Gastrocnemius medialis (tissue), 4 donors: ENCODE data around the gene CYP3A4. TPM values are rescaled to one million over a fixed set of nuclear protein-coding genes. Genes with fewer than 3 reads are reported as not detected.
"Not testable (repeated sequence)": the region's sequence is repeated elsewhere in the genome, so short reads cannot be mapped to it uniquely, and the experiment has no call there.

Experiments used
- ATAC-seq, 2 donors: fragments of 150-250 bp; one replicate each; pipeline ENCODE4 v1.9.1; 2016
- DNase-seq, 2 donors: peaks; one replicate each; pipeline ENCODE4 v3.0.0-alpha.2; 2019
- H3K27ac ChIP-seq, 4 donors: fragments of 200-600 bp; sonication (generic); 1 replicate in 1 of 4; 2 replicates in 3 of 4; pipeline ENCODE4 v1.5.1; 2016 to 2018; ENCODE audit warnings: mild to moderate bottlenecking in 2 of 4, moderate library complexity in 1 of 4
- H3K27me3 ChIP-seq, 3 donors: fragments of 200-600 bp; sonication (generic) in 2 of 3; 1 replicate in 1 of 3; 2 replicates in 2 of 3; pipeline versions ENCODE4 v1.5.1 to v1.6.0; 2016 to 2019; ENCODE audit warnings: mild to moderate bottlenecking in 1 of 3, moderate library complexity in 1 of 3
- H3K36me3 ChIP-seq, 2 donors: fragments of 200-600 bp; sonication (generic) in 1 of 2; one replicate each; pipeline ENCODE4 v1.5.1; 2017 to 2018
- H3K4me1 ChIP-seq, 2 donors: fragments of 200-600 bp; sonication (generic) in 1 of 2; one replicate each; pipeline ENCODE4 v1.5.1; 2016 to 2017; ENCODE audit warnings: mild to moderate bottlenecking in 2 of 2
- H3K4me3 ChIP-seq, 4 donors: fragments of 200-600 bp; sonication (generic) in 3 of 4; 1 replicate in 1 of 4; 2 replicates in 3 of 4; pipeline ENCODE4 v1.5.1; 2016 to 2019; ENCODE audit warnings: mild to moderate bottlenecking in 2 of 4
- H3K9me3 ChIP-seq, 3 donors: fragments of 200-600 bp; sonication (generic) in 2 of 3; 1 replicate in 1 of 3; 2 replicates in 2 of 3; pipeline ENCODE4 v1.5.1; 2016 to 2019
- CTCF ChIP-seq, 5 experiments: fragments of 450-650 bp in 3 of 5; fragments of 200-600 bp in 2 of 5; sonication (generic) in 2 of 5; IDR thresholded peaks in 4 of 5; conservative IDR thresholded peaks in 1 of 5; 1 replicate in 4 of 5; 2 replicates in 1 of 5; pipeline ENCODE4 v1.5.1; 2016 to 2019; ENCODE audit warnings: antibody characterized with exemption in 5 of 5, mild to moderate bottlenecking in 3 of 5, moderate library complexity in 3 of 5
- POLR2A ChIP-seq, 2 donors: fragments of 450-650 bp; IDR thresholded peaks; one replicate each; pipeline ENCODE4 v1.6.1; 2017; ENCODE audit warnings: antibody characterized with exemption in 2 of 2, mild to moderate bottlenecking in 2 of 2, moderate library complexity in 2 of 2
- in situ Hi-C, 4 donors: fragments of 200-750 bp; cut with MboI; loops; one replicate each; pipeline versions ENCODE4 v1.15.0 to v1.8.0; 2017; ENCODE audit warnings: low sequenced_read_pairs in 4 of 4
- intact Hi-C: fragments of 100-400 bp; cut with DNase I; formaldehyde crosslinking; loops from one replicate; pipeline ENCODE4 v1.15.1; 2023; ENCODE audit warnings: low total_unique reads
- total RNA-seq, 4 donors: library from RNA; depleted of rRNA; stranded (reverse); fragments of >200 nt; gene quantifications; one replicate each; pipeline versions ENCODE4 v1.1.0 to v1.2.3, GENCODE V29; 2016

The CYP3A4 gene
- total RNA-seq, 4 donors from 2014 or later, result 0.71 to 107 (median 2.2) TPM; not detected in 1

GRCh38 chr7:99764478-99764877 lies 19.5 kb downstream of the CYP3A4 start:
- ATAC-seq, result no peak
- no peak for DNase-seq
- H3K27me3 ChIP-seq, result no peaks in the 10 kb centered on the region
- no peak overlapping the region for H3K4me3 ChIP-seq
- no peaks in the 10 kb centered on the region for H3K36me3 ChIP-seq
- H3K9me3 ChIP-seq, result no peaks in the 10 kb centered on the region
- no peak overlapping the region for H3K27ac ChIP-seq
- peaks cover 13 to 16% of the 10 kb centered on the region in 2 donors for H3K4me1 ChIP-seq
- intact Hi-C loops (no loop called here), in situ Hi-C loops (no loop called here)
- TF ChIP-seq POLR2A (IDR thresholded peaks at IDR 0.05) (no peak), CTCF (IDR thresholded peaks at IDR 0.05 in 4 of 5, conservative IDR thresholded peaks at IDR 0.05 in 1 of 5) (no peak)

- Histone ChIP-seq H3K27me3 (no peaks in the 10 kb centered on the region), H3K4me3 (no peak overlapping the region), H3K9me3 (no peaks in the 10 kb centered on the region), H3K4me1 (peaks cover 13 to 16% of the 10 kb centered on the region in 2 donors), H3K27ac (peak overlapping the region; percentile 76 to 81 (median 79)), H3K36me3 (no peaks in the 10 kb centered on the region)
- DNase-seq (peak; percentile 86 to 91), ATAC-seq (peak; percentile 97 to 98)
- TF ChIP-seq POLR2A (IDR thresholded peaks at IDR 0.05) (peak in 1 of 2 donors; percentile 15), CTCF (IDR thresholded peaks at IDR 0.05 in 4 of 5, conservative IDR thresholded peaks at IDR 0.05 in 1 of 5) (no peak)
- intact Hi-C loops (loop anchor here (1.0 kb wide), 1 partner anchor 23 kb away; no protein-coding TSS in a partner anchor), in situ Hi-C loops (no loop called here)
These were observed 21.2 kb downstream of the CYP3A4 start for GRCh38 chr7:99762680-99763327.

DNA sequence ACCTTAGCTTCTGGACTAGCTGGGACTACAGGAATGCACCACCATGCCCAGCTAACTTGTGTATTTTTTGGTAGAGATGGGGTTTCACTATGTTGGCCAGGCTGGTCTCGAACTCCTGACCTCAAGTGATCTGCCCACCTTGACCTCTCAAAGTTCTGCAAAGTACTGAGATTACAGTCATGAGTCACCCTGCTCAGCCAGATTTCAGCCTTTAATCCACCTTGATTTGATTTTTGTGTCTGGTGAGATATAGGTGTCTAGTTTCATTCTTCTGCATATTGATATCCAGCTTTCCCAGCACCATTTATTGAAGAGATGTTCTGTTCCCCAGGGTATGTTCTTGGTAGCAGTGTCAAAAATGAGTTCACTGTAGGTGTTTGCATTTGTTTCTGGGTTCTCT lies 28.9 kb downstream of the CYP3A4 start:
- Histone ChIP-seq H3K4me1 (peaks cover 0 to 12% of the 10 kb centered on the region in 2 donors), H3K36me3 (no peaks in the 10 kb centered on the region), H3K9me3 (no peaks in the 10 kb centered on the region), H3K27me3 (no peaks in the 10 kb centered on the region), H3K4me3 (no peak overlapping the region), H3K27ac (no peak overlapping the region)
- no peak for ATAC-seq
- TF ChIP-seq CTCF (IDR thresholded peaks at IDR 0.05 in 4 of 5, conservative IDR thresholded peaks at IDR 0.05 in 1 of 5) (no peak), POLR2A (IDR thresholded peaks at IDR 0.05) (no peak)
- intact Hi-C loops (no loop called here), in situ Hi-C loops (no loop called here)
- DNase-seq, result no peak

DNA sequence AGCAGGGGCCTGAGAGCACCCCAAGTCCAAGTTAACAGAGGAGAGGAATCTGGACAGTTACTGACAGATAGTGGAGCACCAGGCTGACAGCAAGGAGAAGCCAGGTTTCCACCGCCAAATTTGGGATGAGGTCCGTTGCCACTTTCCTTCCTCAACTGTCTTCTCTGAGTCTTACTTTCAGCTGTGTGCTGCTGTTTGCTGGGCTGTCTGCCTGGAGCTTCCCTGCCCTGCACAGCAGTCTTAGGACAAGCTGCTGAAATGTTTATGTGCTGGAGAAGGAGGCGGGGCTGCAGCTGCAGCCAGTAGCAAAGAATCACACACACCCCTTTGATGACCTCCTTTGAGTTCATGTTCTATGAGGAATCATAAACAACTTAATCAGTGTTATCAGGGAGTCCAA lies 31.6 kb downstream of the CYP3A4 start:
- TF ChIP-seq POLR2A (IDR thresholded peaks at IDR 0.05), result no peak
- TF ChIP-seq CTCF (IDR thresholded peaks at IDR 0.05 in 4 of 5, conservative IDR thresholded peaks at IDR 0.05 in 1 of 5), result no peak
- peak overlapping the region in 1 of 4 donors; percentile 49 for H3K27ac ChIP-seq
- H3K36me3 ChIP-seq, result no peaks in the 10 kb centered on the region
- DNase-seq, result no peak
- intact Hi-C loops (no loop called here), in situ Hi-C loops (no loop called here)
- H3K4me1 ChIP-seq, result peaks cover 0 to 12% of the 10 kb centered on the region in 2 donors
- ATAC-seq, result peak in 1 of 2 donors; percentile 59
- H3K27me3 ChIP-seq, result no peaks in the 10 kb centered on the region
- no peak overlapping the region for H3K4me3 ChIP-seq
- no peaks in the 10 kb centered on the region for H3K9me3 ChIP-seq

DNA sequence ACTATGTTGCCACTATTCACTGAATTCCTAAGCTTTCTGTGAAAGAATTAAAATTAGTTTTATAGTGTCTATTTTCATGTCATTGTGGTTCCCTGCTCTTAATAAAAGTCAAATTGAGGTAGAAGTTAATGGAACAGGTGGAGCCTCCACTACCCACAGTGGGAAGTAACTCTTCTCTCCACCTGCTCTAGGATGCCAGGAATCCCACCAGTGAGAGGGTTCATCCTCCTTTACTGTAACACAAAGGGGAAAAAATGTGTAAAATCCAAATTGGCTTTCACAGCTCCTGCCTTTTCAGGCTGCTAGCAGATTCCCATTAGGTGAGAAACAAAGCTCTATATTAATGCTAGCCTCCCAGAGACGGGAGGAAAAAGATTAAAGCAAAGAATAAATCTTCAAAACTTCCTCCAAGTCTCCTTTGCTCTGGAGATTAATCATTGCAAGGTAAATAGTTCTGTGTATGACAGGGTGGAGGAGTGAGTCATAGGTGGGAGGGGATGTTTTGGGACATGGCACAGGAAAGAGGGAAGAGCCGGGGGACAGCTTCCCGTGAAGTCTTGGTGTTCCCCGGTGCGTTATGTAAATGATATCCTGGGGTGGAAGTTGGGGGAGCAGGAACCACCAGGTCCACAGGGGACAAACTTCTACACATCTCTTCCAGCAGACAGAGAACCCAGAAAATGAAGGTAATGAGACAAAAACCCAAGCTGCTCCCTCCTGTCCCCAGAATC lies 32.5 kb downstream of the CYP3A4 start:
- DNase-seq, intact Hi-C loops, H3K27me3 ChIP-seq, H3K27ac ChIP-seq, H3K4me3 ChIP-seq, H3K9me3 ChIP-seq, H3K36me3 ChIP-seq, in situ Hi-C loops: not testable (repeated sequence)
- peaks cover 0 to 12% of the 10 kb centered on the region in 2 donors for H3K4me1 ChIP-seq
- peak in 1 of 2 donors; percentile 57 for ATAC-seq
